Lung (tissue), 12 donors: ENCODE data around the gene SETBP1. TPM values are rescaled to one million over a fixed set of nuclear protein-coding genes. Genes with fewer than 3 reads are reported as not detected.

Source experiments
- ATAC-seq: fragments of 200-7000 bp; cut with Tn5 transposase; one replicate; pipeline ENCODE4 v1.9.1; 2020; ENCODE audit warnings: moderate number of reproducible peaks; ENCODE audit not compliant: insufficient read depth, low FRiP score
- DNase-seq, 3 donors: peaks; one replicate each; pipeline ENCODE4 v3.0.0-alpha.2; 2013 to 2017
- H3K27ac ChIP-seq, 2 donors: one replicate each; pipeline ENCODE4 v1.5.1; 2013; ENCODE audit warnings: mild to moderate bottlenecking in 2 of 2, moderate library complexity in 2 of 2, control low read depth in 1 of 2, inconsistent platforms in 1 of 2, low read depth in 1 of 2, low read length in 1 of 2
- H3K27me3 ChIP-seq, 3 donors: one replicate each; pipeline ENCODE4 v1.5.1; 2013; ENCODE audit warnings: low read length in 2 of 3; ENCODE audit not compliant: control insufficient read depth in 3 of 3, insufficient read depth in 3 of 3
- H3K36me3 ChIP-seq, 4 donors: one replicate each; pipeline ENCODE4 v1.5.1; 2013; ENCODE audit warnings: low read length in 4 of 4, mild to moderate bottlenecking in 1 of 4, moderate library complexity in 1 of 4; ENCODE audit not compliant: control insufficient read depth in 4 of 4, insufficient read depth in 4 of 4
- H3K4me1 ChIP-seq, 5 donors: one replicate each; pipeline ENCODE4 v1.5.1; 2013; ENCODE audit warnings: low read length in 5 of 5, mild to moderate bottlenecking in 2 of 5, moderate library complexity in 1 of 5; ENCODE audit not compliant: control insufficient read depth in 5 of 5, insufficient read depth in 5 of 5
- H3K4me3 ChIP-seq: one replicate; pipeline ENCODE4 v1.5.1; 2013; ENCODE audit warnings: mild to moderate bottlenecking, control low read depth, moderate library complexity
- H3K9ac ChIP-seq, 2 donors: one replicate each; pipeline ENCODE4 v1.5.1; 2013; ENCODE audit warnings: low read length in 2 of 2, control low read depth in 1 of 2; ENCODE audit not compliant: insufficient read depth in 1 of 2
- H3K9me3 ChIP-seq, 4 donors: one replicate each; pipeline ENCODE4 v1.5.1; 2013; ENCODE audit warnings: low read length in 3 of 4, mild to moderate bottlenecking in 1 of 4, moderate library complexity in 1 of 4; ENCODE audit not compliant: control insufficient read depth in 4 of 4, insufficient read depth in 3 of 4
- CTCF ChIP-seq: IDR thresholded peaks from 2 replicates; pipeline ENCODE4 v1.5.1; 2012; ENCODE audit warnings: mild to moderate bottlenecking; ENCODE audit errors: control extremely low read depth, extremely low read depth
- WGBS, 2 donors: extraction: QIAGEN DNeasy Blood & Tissue Kit; methylation state at CpG; one replicate each; pipeline ENCODE4 v1.1.7; 2013; 5-methylcytosine and 5-hydroxymethylcytosine counted together
- polyA plus RNA-seq, 2 donors: library from polyadenylated mRNA; stranded (reverse); fragments of 200-250 nt; gene quantifications; one replicate each; pipeline ENCODE4 v1.2.1, GENCODE V29; 2013
- total RNA-seq, 2 donors: library from RNA; depleted of rRNA in 1 of 2; stranded (reverse); fragments of >200 nt in 1 of 2; gene quantifications; one replicate each; pipeline ENCODE4 v1.2.1, GENCODE V29; 2014 to 2021
- donor health status: control.
- donor health status: control.
- donor health status: Bipolar disorder and iron deficiency.
- donor health status: healthy.
- donor health status: DM: yes; HTN: yes; CAD: no.

Gene SETBP1
- total and polyA plus RNA-seq, 4 donors = 1.6 to 43.8 (median 16.6) TPM

GRCh38 chr18:44915213-44915612, 234.5 kb downstream of the SETBP1 start:
- ATAC-seq = no peak
- WGBS, 2 donors = 81 to 91% methylated on average over 2 of the region's 2 CpGs

GRCh38 chr18:44915661-44916060, 235.0 kb downstream of the SETBP1 start:
- 84 to 96% methylated on average over 2 of the region's 2 CpGs for WGBS, 2 donors
- Histone ChIP-seq H3K27me3 (no peaks in the 10 kb centered on the region), H3K27ac (no peak overlapping the region), H3K9ac (no peak overlapping the region), H3K36me3 (no peaks in the 10 kb centered on the region), H3K4me3 (no peak overlapping the region), H3K9me3 (no peaks in the 10 kb centered on the region), H3K4me1 (peaks cover 0 to 28% (median 16%) of the 10 kb centered on the region in 5 donors)
- no peak for ATAC-seq
- DNase-seq = no peak
- TF ChIP-seq CTCF = no peak

More at GRCh38 chr18:44915213-44915612, 234.5 kb downstream of the SETBP1 start:
- H3K27ac ChIP-seq = no peak overlapping the region
- no peaks in the 10 kb centered on the region for H3K9me3 ChIP-seq
- no peaks in the 10 kb centered on the region for H3K36me3 ChIP-seq
- H3K27me3 ChIP-seq = no peaks in the 10 kb centered on the region
- no peak overlapping the region for H3K9ac ChIP-seq
- TF ChIP-seq CTCF = no peak
- no peak overlapping the region for H3K4me3 ChIP-seq
- H3K4me1 ChIP-seq = peaks cover 0 to 28% (median 16%) of the 10 kb centered on the region in 5 donors
- DNase-seq = no peak

- no peak for ATAC-seq
- Histone ChIP-seq H3K4me1 (peaks cover 0 to 28% (median 16%) of the 10 kb centered on the region in 5 donors), H3K36me3 (no peaks in the 10 kb centered on the region), H3K4me3 (no peak overlapping the region), H3K9ac (peak overlapping the region in 1 of 2 donors; percentile 38), H3K27ac (no peak overlapping the region), H3K9me3 (no peaks in the 10 kb centered on the region), H3K27me3 (no peaks in the 10 kb centered on the region)
- no peak for TF ChIP-seq CTCF
- DNase-seq = peak in 1 of 3 donors; percentile 22
- WGBS, 2 donors = 69 to 86% methylated on average over 4 of the region's 4 CpGs
These were observed 235.9 kb downstream of the SETBP1 start for GRCh38 chr18:44916429-44917207.
